Left renal cortex interstitium (tissue), 4 donors: ENCODE measurements around the gene SYCE1L. TPM values are rescaled to one million over a fixed set of nuclear protein-coding genes. Genes with fewer than 3 reads are reported as not detected.
"Not testable (repeated sequence)": the region's sequence is repeated elsewhere in the genome, so short reads cannot be mapped to it uniquely, and the experiment has no call there.

Source experiments
- DNase-seq, 4 donors: peaks; one replicate each; pipeline ENCODE4 v3.0.0-alpha.2; 2013; ENCODE audit warnings: low read depth in 4 of 4, low spot score in 2 of 4, missing footprints in 1 of 4
- polyA plus RNA-seq, 4 donors: library from polyadenylated mRNA; unstranded; fragments of 120-200 nt; gene quantifications; one replicate each; pipeline ENCODE4 v1.2.1, GENCODE V29; 2013; ENCODE audit not compliant: insufficient read length in 4 of 4

Gene SYCE1L
- polyA plus RNA-seq, 4 donors: 1.8 to 13.8 (median 8.2) TPM

DNA sequence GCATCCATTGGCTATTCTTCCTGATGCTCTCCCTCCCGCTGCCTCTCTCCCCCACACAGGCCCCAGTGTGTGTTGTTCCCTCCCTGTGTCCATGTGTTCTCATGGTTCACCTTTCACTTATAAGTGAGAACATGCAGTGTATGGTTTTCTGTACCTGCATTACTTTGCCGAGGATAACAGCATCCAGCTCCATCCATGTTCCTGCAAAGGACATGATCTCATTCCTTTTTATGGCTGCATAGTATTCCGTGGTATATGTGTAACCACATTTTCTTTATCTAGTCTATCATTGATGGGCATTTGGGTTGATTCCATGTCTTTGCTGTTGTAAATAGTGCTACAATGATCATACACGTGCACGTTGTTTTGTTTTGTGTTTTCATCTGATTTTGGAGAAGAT lies 43.3 kb downstream of the SYCE1L start:
- DNase-seq: not testable (repeated sequence)

DNA sequence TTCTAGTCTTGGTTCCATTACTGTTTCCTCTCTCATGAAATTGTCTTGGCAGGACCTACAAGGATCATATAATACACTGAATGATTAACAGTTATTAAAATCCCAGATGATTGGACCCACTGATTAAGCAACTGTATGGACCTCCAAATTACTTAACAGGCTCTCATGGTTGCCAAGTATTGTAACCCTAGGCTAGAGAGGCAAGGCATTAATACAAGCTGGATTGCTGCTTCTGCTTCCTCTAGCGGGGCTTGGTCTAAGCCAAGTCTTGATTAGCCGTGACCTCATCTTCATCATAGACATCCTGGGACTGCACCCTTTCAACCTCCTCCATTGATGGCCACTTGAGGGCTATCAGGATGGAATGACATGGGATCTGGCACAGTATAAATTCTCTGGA lies 46.9 kb downstream of the SYCE1L start:
- no peak for DNase-seq

DNA sequence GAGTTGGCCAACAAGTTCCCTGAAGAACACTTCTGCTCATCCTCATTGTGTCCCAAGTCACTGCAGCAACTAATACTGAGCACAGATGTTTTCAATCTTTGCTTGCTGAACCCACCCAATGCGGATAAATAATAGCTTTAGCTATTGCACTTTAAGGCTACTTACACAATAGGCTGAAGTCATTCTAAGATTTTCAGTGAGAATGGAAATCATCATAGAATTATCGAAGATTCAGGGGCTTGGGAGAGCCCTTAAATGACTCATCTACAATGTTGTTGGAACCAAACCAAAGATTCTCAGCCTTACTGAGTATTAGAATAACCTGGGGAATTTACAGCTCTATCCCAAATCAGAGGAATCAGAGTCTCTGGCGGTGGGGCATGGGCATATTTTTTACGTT lies 51.2 kb downstream of the SYCE1L start:
- DNase-seq: no peak

Other genes starting within 250 kb of the SYCE1L start
- gene MON1B, start 8.2 kb upstream of the SYCE1L start, polyA plus RNA-seq: 10 to 100 TPM; 21.0 to 35.3 (median 27.2) TPM
- gene ADAMTS18, start 235.6 kb downstream of the SYCE1L start, polyA plus RNA-seq: 1 to 10 TPM; 2.6 to 7.6 (median 3.7) TPM